Skeletal muscle tissue (tissue), 4 donors: ENCODE measurements around the gene DHDH. TPM values are rescaled to one million over a fixed set of nuclear protein-coding genes. Genes with fewer than 3 reads are reported as not detected.

Experiments used
- H3K27ac ChIP-seq: one replicate; pipeline ENCODE4 v1.7.0; 2013; ENCODE audit warnings: mild to moderate bottlenecking, low read depth, low read length, inconsistent platforms
- H3K27me3 ChIP-seq, 3 donors: one replicate each; pipeline ENCODE4 v1.7.0; 2013; ENCODE audit warnings: low read length in 3 of 3; ENCODE audit not compliant: control insufficient read depth in 3 of 3, insufficient read depth in 3 of 3
- H3K36me3 ChIP-seq, 3 donors: one replicate each; pipeline ENCODE4 v1.7.0; 2013; ENCODE audit warnings: low read length in 3 of 3; ENCODE audit not compliant: control insufficient read depth in 3 of 3, insufficient read depth in 3 of 3
- H3K4me1 ChIP-seq, 3 donors: one replicate each; pipeline ENCODE4 v1.7.0; 2013; ENCODE audit warnings: low read length in 3 of 3, mild to moderate bottlenecking in 3 of 3; ENCODE audit not compliant: control insufficient read depth in 3 of 3, insufficient read depth in 3 of 3
- H3K4me3 ChIP-seq, 3 donors: one replicate each; pipeline ENCODE4 v1.7.0; 2013; ENCODE audit warnings: low read length in 3 of 3
- H3K9ac ChIP-seq, 3 donors: one replicate each; pipeline ENCODE4 v1.7.0; 2013; ENCODE audit warnings: low read length in 3 of 3, mild to moderate bottlenecking in 3 of 3, moderate library complexity in 2 of 3, low read depth in 1 of 3
- H3K9me3 ChIP-seq, 3 donors: one replicate each; pipeline ENCODE4 v1.7.0; 2013; ENCODE audit warnings: low read length in 3 of 3; ENCODE audit not compliant: control insufficient read depth in 3 of 3
- total RNA-seq: library from RNA; depleted of rRNA; stranded (reverse); fragments of >200 nt; gene quantifications from one replicate; pipeline ENCODE4 v1.2.3, GENCODE V29; 2014
- donor health status: Osteomylitis.

DHDH gene
- total RNA-seq, 1 donor from 2014 or later, result not detected

- Histone ChIP-seq H3K9ac (peak overlapping the region in 1 of 3 donors; percentile 33), H3K27me3 (no peaks in the 10 kb centered on the region), H3K4me3 (no peak overlapping the region), H3K9me3 (no peaks in the 10 kb centered on the region), H3K36me3 (peaks cover 57 to 63% (median 61%) of the 10 kb centered on the region in 3 donors), H3K27ac (peak overlapping the region; percentile 90), H3K4me1 (peaks cover 41 to 54% (median 48%) of the 10 kb centered on the region in 3 donors)
Measured at GRCh38 chr19:48969276-48970138, 36.0 kb downstream of the DHDH start.

GRCh38 chr19:48970139-48970766, 36.8 kb downstream of the DHDH start:
- H3K9me3 ChIP-seq, result no peaks in the 10 kb centered on the region
- H3K36me3 ChIP-seq, result peaks cover 59 to 65% (median 64%) of the 10 kb centered on the region in 3 donors
- no peak overlapping the region for H3K27ac ChIP-seq
- H3K27me3 ChIP-seq, result no peaks in the 10 kb centered on the region
- peaks cover 38 to 51% (median 45%) of the 10 kb centered on the region in 3 donors for H3K4me1 ChIP-seq
- H3K4me3 ChIP-seq, result no peak overlapping the region
- H3K9ac ChIP-seq, result no peak overlapping the region

- Histone ChIP-seq H3K9ac (no peak overlapping the region), H3K36me3 (peaks cover 57 to 62% (median 61%) of the 10 kb centered on the region in 3 donors), H3K4me3 (no peak overlapping the region), H3K4me1 (peaks cover 36 to 50% (median 44%) of the 10 kb centered on the region in 3 donors), H3K27me3 (no peaks in the 10 kb centered on the region), H3K27ac (no peak overlapping the region), H3K9me3 (no peaks in the 10 kb centered on the region)
Measured at GRCh38 chr19:48970923-48971395, 37.5 kb downstream of the DHDH start.

GRCh38 chr19:48975947-48976847, 42.7 kb downstream of the DHDH start:
- no peak overlapping the region for H3K4me3 ChIP-seq
- no peaks in the 10 kb centered on the region for H3K27me3 ChIP-seq
- H3K9ac ChIP-seq, result no peak overlapping the region
- peaks cover 24 to 37% (median 31%) of the 10 kb centered on the region in 3 donors for H3K36me3 ChIP-seq
- peak overlapping the region; percentile 94 for H3K27ac ChIP-seq
- peaks cover 9 to 19% (median 16%) of the 10 kb centered on the region in 3 donors for H3K4me1 ChIP-seq
- no peaks in the 10 kb centered on the region for H3K9me3 ChIP-seq

GRCh38 chr19:48977061-48977460, 43.6 kb downstream of the DHDH start:
- no peak overlapping the region for H3K9ac ChIP-seq
- no peak overlapping the region for H3K4me3 ChIP-seq
- no peaks in the 10 kb centered on the region for H3K27me3 ChIP-seq
- peak overlapping the region; percentile 94 for H3K27ac ChIP-seq
- H3K36me3 ChIP-seq, result peaks cover 32 to 42% (median 35%) of the 10 kb centered on the region in 3 donors
- H3K4me1 ChIP-seq, result peaks cover 9 to 26% (median 17%) of the 10 kb centered on the region in 3 donors
- no peaks in the 10 kb centered on the region for H3K9me3 ChIP-seq

GRCh38 chr19:48982280-48982679, 48.8 kb downstream of the DHDH start:
- Histone ChIP-seq H3K36me3 (peaks cover 45 to 55% (median 47%) of the 10 kb centered on the region in 3 donors), H3K9ac (no peak overlapping the region), H3K9me3 (no peaks in the 10 kb centered on the region), H3K4me1 (peaks cover 20 to 47% (median 39%) of the 10 kb centered on the region in 3 donors), H3K4me3 (no peak overlapping the region), H3K27ac (peak overlapping the region; percentile 67), H3K27me3 (no peaks in the 10 kb centered on the region)

- Histone ChIP-seq H3K27me3 (no peaks in the 10 kb centered on the region), H3K4me1 (peaks cover 36 to 67% (median 55%) of the 10 kb centered on the region in 3 donors), H3K9ac (peak overlapping the region in 1 of 3 donors; percentile 50), H3K4me3 (no peak overlapping the region), H3K9me3 (no peaks in the 10 kb centered on the region), H3K27ac (peak overlapping the region; percentile 98), H3K36me3 (peaks cover 45 to 60% (median 52%) of the 10 kb centered on the region in 3 donors)
Measured at GRCh38 chr19:48985711-48986110, 52.2 kb downstream of the DHDH start.

GRCh38 chr19:48986211-48986610, 52.7 kb downstream of the DHDH start:
- H3K27me3 ChIP-seq, result no peaks in the 10 kb centered on the region
- H3K36me3 ChIP-seq, result peaks cover 49 to 60% (median 55%) of the 10 kb centered on the region in 3 donors
- H3K9me3 ChIP-seq, result no peaks in the 10 kb centered on the region
- peak overlapping the region in 1 of 3 donors; percentile 50 for H3K9ac ChIP-seq
- peaks cover 41 to 72% (median 60%) of the 10 kb centered on the region in 3 donors for H3K4me1 ChIP-seq
- no peak overlapping the region for H3K4me3 ChIP-seq
- H3K27ac ChIP-seq, result peak overlapping the region; percentile 98

- Histone ChIP-seq H3K9ac (peak overlapping the region in 1 of 3 donors; percentile 45), H3K4me1 (peaks cover 52 to 72% (median 66%) of the 10 kb centered on the region in 3 donors), H3K9me3 (no peaks in the 10 kb centered on the region), H3K4me3 (peak overlapping the region in 1 of 3 donors; percentile 29), H3K27me3 (no peaks in the 10 kb centered on the region), H3K36me3 (peaks cover 49 to 51% (median 50%) of the 10 kb centered on the region in 3 donors), H3K27ac (peak overlapping the region; percentile 98)
Measured at GRCh38 chr19:48987323-48987722, 53.8 kb downstream of the DHDH start.
